Prostate gland (tissue), 2 donors: ENCODE data around the gene CEBPZ. TPM values are rescaled to one million over a fixed set of nuclear protein-coding genes. Genes with fewer than 3 reads are reported as not detected.
"Not testable (repeated sequence)": the region's sequence is repeated elsewhere in the genome, so short reads cannot be mapped to it uniquely, and the experiment has no call there.

ENCODE experiments used
- DNase-seq: peaks from one replicate; pipeline ENCODE4 v3.0.0-alpha.2; 2019; ENCODE audit warnings: low spot score
- H3K27ac ChIP-seq, 2 donors: fragments of 200-600 bp; sonication (generic); 2 replicates each; pipeline ENCODE4 v1.5.1; 2017 to 2019
- H3K27me3 ChIP-seq: fragments of 200-600 bp; sonication (generic); replicated peaks from 2 replicates; pipeline ENCODE4 v1.5.1; 2019; ENCODE audit not compliant: insufficient read depth
- H3K36me3 ChIP-seq, 2 donors: fragments of 200-600 bp; sonication (generic); 1 replicate in 1 of 2; 2 replicates in 1 of 2; pipeline versions ENCODE4 v1.5.1 to v1.8.1; 2017 to 2019
- H3K4me1 ChIP-seq: fragments of 200-600 bp; sonication (generic); replicated peaks from 2 replicates; pipeline ENCODE4 v1.5.1; 2019
- H3K4me3 ChIP-seq, 2 donors: fragments of 200-600 bp; sonication (generic); 2 replicates each; pipeline ENCODE4 v1.5.1; 2017 to 2019
- H3K9me3 ChIP-seq: fragments of 200-600 bp; sonication (generic); 2 replicates; pipeline ENCODE4 v1.5.1; 2017
- CTCF ChIP-seq, 4 experiments: fragments of 200-600 bp in 2 of 4; fragments of 450-650 bp in 2 of 4; sonication (generic) in 2 of 4; IDR thresholded peaks; 1 replicate in 3 of 4; 2 replicates in 1 of 4; pipeline ENCODE4 v1.5.1; 2016 to 2019; ENCODE audit warnings: antibody characterized with exemption in 4 of 4, mild to moderate bottlenecking in 2 of 4, moderate library complexity in 2 of 4
- POLR2A ChIP-seq: fragments of 450-650 bp; IDR thresholded peaks from one replicate; pipeline ENCODE4 v1.6.1; 2016; ENCODE audit warnings: antibody characterized with exemption, mild to moderate bottlenecking
- POLR2AphosphoS5 ChIP-seq: sonication (generic); formaldehyde crosslinking; IDR thresholded peaks from one replicate; pipeline ENCODE4 v1.6.1; 2017; ENCODE audit warnings: antibody characterized with exemption
- WGBS: methylation state at CpG from one replicate; pipeline ENCODE4 v1.1.5; 2018; 5-methylcytosine and 5-hydroxymethylcytosine counted together
- intact Hi-C: fragments of 100-400 bp; cut with DNase I; formaldehyde crosslinking; loops from one replicate; pipeline ENCODE4 v1.14.2; 2022
- total RNA-seq, 2 donors: library from RNA; depleted of rRNA; stranded (reverse); fragments of >200 nt; gene quantifications; one replicate each; pipeline ENCODE4 v1.1.0, GENCODE V29; 2016

Gene CEBPZ
- total RNA-seq, 2 donors from 2014 or later = 27.5 to 35.4 TPM

- H3K9me3 ChIP-seq = no peaks in the 10 kb centered on the region
- no peaks in the 10 kb centered on the region for H3K27me3 ChIP-seq
- no peaks in the 10 kb centered on the region for H3K4me1 ChIP-seq
- TF ChIP-seq POLR2A = no peak
- no peak for TF ChIP-seq POLR2AphosphoS5
- TF ChIP-seq CTCF (IDR thresholded peaks at IDR 0.05) = no peak
- H3K36me3 ChIP-seq = peaks cover 0 to 2% of the 10 kb centered on the region in 2 donors
- intact Hi-C loops = loop anchor here (5.0 kb wide), 1 partner anchor 73 kb away; the partner anchor contains the start of gene EIF2AK2
- H3K27ac ChIP-seq = peak overlapping the region; percentile 87 to 89
- H3K4me3 ChIP-seq = peak overlapping the region; percentile 66 to 67
- 1% methylated on average over 8 of the region's 8 CpGs for WGBS
- DNase-seq = no peak
Observed at GRCh38 chr2:37230581-37230980, 815 bp downstream of the CEBPZ start.

- intact Hi-C loops = no loop called here
- 93% methylated on average over 3 of the region's 3 CpGs for WGBS
- Histone ChIP-seq H3K4me3 (no peak overlapping the region), H3K4me1 (no peaks in the 10 kb centered on the region), H3K27ac (no peak overlapping the region), H3K36me3 (peaks cover 0 to 2% of the 10 kb centered on the region in 2 donors), H3K9me3 (no peaks in the 10 kb centered on the region), H3K27me3 (no peaks in the 10 kb centered on the region)
- no peak for TF ChIP-seq CTCF (IDR thresholded peaks at IDR 0.05)
- no peak for TF ChIP-seq POLR2AphosphoS5
- TF ChIP-seq POLR2A = no peak
- no peak for DNase-seq
Observed at GRCh38 chr2:37228788-37229187, 2.6 kb downstream of the CEBPZ start.

GRCh38 chr2:37226863-37227262 lies 4.5 kb downstream of the CEBPZ start:
- TF ChIP-seq POLR2A = no peak
- TF ChIP-seq CTCF (IDR thresholded peaks at IDR 0.05) = no peak
- TF ChIP-seq POLR2AphosphoS5 = no peak
- H3K27me3 ChIP-seq = no peaks in the 10 kb centered on the region
- intact Hi-C loops = no loop called here
- 95% methylated on average over 4 of the region's 4 CpGs for WGBS
- no peak overlapping the region for H3K27ac ChIP-seq
- no peak for DNase-seq
- H3K4me3 ChIP-seq = no peak overlapping the region
- peaks cover 0 to 2% of the 10 kb centered on the region in 2 donors for H3K36me3 ChIP-seq
- no peaks in the 10 kb centered on the region for H3K9me3 ChIP-seq
- no peaks in the 10 kb centered on the region for H3K4me1 ChIP-seq

GRCh38 chr2:37225129-37225528 lies 6.3 kb downstream of the CEBPZ start:
- H3K9me3 ChIP-seq, H3K36me3 ChIP-seq, intact Hi-C loops, DNase-seq, H3K27ac ChIP-seq, H3K4me1 ChIP-seq, H3K4me3 ChIP-seq, H3K27me3 ChIP-seq: not testable (repeated sequence)
- WGBS = no CpG with 5 or more reads among the region's 2 CpGs

- H3K27ac ChIP-seq = no peak overlapping the region
- H3K4me1 ChIP-seq = no peaks in the 10 kb centered on the region
- intact Hi-C loops = no loop called here
- no peaks in the 10 kb centered on the region for H3K27me3 ChIP-seq
- H3K4me3 ChIP-seq = no peak overlapping the region
- TF ChIP-seq POLR2A = no peak
- no peak for TF ChIP-seq CTCF (IDR thresholded peaks at IDR 0.05)
- TF ChIP-seq POLR2AphosphoS5 = no peak
- 96% methylated on average over 1 of the region's 1 CpG for WGBS
- H3K36me3 ChIP-seq = peaks cover 0 to 2% of the 10 kb centered on the region in 2 donors
- no peaks in the 10 kb centered on the region for H3K9me3 ChIP-seq
- no peak for DNase-seq
Observed at GRCh38 chr2:37224063-37224462, 7.3 kb downstream of the CEBPZ start.
